HuH-7.5 (cell line): ENCODE data around the gene TMEM44.
"Not testable (repeated sequence)": the region's sequence is repeated elsewhere in the genome, so short reads cannot be mapped to it uniquely, and the experiment has no call there.

Experiments used
- DNase-seq: peaks from one replicate; pipeline ENCODE4 v3.0.0; 2011; ENCODE audit warnings: low spot score

Gene TMEM44

DNA sequence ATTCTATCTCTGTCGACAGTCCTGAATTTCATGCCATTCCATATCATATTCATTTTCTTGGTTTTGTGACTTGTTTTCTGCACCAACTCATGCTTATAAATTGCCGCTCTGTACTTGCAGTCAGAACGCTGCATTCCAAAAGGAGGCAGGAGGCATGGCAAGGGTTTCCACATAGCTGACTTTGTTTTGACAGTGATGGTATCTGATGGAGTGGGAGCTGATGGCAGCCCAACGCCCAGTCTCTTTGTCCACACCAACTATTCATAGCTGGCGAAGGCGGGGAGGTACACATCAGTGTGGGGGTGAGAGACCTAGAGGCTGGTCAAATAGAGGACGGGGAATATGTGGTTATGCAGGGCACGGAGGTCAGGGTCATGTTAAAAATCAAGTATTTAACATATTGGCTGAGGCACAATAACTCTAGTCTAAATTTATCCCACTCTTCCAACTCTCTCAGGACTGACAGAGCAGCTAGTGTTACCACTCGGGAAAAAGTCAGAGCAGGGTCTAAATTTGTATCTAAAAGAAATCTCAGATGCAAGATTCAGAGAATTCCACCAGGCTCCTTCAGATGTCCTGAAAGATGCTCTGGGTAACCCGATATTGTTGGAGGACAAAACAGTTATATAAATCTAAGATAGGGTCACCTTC, 78.6 kb downstream of the TMEM44 start:
- DNase-seq: no peak

DNA sequence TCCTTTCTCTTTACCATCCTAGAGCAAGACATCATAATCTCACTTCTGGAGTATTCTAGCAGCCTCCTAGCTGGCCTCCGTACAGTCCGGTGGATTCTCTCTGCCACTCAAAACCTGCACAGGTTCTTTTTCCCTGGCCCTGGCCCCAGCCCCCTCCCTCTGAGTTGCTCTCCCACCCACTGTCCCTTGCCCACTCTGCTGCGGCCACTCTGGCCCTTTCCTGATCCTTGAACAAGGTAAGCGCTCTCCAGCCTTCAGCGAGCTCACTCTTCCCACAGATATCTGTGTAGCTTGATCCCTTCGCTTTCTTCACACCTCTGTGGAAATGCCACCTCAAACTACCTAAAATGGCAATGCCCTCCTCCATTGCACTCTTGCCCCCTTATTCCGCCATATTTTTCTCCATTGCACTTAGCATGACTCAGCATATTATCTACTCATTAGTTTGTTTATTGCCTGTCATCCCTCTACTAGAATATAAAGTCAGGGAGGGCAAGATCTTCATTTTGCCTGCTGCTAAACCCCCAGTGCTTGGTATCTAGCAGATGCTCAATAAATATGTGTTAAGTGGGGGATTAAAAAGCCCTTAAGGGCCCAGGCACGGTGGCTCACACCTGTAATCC, 80.8 kb downstream of the TMEM44 start:
- no peak for DNase-seq

DNA sequence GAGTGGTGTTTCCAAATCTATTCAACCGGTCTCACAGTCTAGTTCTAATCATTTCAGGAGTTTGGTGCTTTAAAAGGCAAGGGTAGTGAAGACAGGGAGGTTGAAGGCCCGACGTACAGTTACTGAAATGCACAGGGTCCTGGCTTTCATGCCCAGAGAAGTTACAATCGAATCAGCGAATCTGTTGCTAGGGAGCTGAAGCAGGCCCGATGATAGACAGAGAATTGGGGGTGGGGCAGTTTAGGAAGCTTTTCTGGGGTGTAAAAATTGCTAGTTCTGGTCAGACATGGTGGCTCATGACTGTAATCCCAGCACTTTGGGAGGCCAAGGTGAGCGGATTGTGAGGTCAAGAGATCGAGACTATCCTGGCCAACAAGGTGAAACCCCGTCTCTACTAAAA, 83.4 kb downstream of the TMEM44 start:
- no peak for DNase-seq

DNA sequence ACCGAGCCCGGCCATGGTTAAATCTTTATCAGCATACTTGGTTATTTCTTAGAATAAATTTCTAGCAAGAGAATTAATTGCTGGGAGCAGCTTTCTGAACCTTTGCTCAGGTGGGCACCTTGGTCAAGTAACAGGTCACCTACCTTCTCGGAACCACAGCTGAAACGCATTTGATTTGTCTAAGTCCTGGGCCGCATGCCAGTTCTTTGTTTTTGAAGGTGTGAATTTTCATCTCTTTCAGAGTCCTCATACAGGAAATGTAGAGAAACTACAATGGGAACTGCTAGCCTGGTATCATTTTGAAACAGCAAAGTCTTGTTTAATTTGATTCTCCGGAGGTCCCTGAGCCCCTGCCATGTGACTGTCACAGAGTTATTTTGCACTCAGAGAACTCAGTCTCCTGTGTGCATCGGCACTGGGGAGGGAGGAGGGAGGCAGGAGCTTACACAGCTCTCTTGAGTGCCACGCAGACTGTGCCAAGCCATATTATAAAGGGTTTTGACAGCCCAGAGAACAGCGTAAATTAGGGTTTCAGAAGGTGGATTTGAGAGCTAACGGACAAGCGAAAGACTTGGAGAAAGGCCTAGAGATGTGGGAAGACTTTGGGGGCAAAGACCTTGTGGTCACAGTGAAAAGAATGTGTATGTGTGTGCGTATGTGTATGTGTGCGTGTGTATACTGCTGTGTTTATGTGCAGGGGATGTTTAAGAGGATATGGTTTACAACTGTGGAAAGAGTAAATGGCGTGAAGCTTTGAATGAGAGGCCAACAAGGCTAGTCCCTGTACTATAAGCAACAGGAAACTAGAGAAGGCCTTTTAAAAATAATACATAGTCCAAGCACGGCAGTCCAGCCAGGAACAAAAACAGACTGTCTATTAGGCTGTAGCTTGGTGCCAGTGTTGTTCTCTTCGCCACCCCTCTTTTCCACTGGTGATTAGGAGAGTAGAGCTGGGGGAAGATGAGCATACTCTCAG, 84.6 kb downstream of the TMEM44 start:
- no peak for DNase-seq

DNA sequence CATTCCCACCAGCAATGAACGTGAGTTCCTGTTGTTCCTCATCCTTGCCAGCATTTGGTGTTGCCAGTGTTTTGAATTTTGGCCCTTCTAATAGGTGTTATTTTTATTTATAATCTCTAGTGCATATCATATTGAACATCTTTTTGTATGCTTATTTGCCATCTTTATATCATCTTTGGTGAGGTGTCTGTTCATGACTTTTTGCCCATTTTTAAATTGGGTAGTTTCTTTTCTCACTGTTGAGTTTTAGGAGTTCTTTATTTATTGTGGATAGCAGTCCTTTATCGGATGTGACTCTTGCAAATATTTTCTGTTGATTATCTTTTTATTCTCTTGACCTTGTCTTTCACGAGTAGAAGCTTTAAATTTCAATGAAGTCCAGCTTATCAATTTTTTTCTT, 86.2 kb downstream of the TMEM44 start:
- DNase-seq: no peak

GRCh38 chr3:194545538-194545937, 87.7 kb downstream of the TMEM44 start:
- not testable (repeated sequence) for DNase-seq

GRCh38 chr3:194543550-194543949, 89.7 kb downstream of the TMEM44 start:
- DNase-seq: no peak

DNA sequence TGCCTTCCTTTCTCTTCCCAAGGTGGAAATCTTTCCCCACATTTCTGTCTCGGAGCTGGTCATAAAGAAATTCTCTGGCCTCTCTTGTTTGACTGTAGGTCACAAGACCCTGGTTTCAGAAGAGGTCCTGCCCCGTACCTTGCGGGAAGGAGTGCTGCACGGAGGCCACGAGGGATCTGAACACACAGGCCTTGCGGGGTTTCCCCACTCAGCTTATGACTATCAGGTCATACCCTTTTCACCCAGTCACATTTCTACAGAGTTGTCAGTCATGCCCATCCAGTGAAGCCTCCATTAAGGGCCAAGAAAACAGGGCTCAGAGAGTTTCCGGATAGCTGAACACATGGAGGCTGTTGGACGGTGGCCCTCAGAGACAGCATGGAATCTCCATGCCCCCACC, 91.7 kb downstream of the TMEM44 start:
- no peak for DNase-seq

DNA sequence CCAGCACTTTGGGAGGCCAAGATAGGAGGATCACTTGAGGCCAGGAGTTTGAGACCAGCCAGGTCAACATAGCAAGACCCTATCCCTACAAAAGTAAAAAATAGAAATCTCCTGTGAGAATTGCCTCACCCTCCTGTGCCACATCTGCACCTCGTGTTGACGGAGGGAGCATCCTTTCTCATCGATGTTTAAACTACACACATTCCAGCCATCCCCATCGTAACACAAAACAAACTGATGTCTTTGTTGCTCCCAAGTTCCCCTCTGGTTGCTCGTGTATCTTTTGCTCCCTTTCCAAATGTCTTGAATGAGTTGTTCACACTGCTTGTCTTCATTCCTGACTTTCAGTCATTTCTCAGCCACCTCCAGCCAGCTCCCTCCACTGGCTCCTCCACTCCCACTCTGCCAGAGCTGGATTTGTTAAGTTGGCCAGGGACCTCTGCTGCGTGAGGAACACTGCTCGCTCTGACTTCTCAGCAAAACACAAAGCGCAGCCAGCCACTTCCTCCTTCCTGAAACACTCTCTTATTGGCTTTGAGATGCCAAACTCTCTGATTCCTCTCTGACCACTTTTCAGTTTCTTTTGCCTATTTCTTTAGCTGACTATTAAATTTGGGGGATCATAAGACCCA, 92.8 kb downstream of the TMEM44 start:
- no peak for DNase-seq

DNA sequence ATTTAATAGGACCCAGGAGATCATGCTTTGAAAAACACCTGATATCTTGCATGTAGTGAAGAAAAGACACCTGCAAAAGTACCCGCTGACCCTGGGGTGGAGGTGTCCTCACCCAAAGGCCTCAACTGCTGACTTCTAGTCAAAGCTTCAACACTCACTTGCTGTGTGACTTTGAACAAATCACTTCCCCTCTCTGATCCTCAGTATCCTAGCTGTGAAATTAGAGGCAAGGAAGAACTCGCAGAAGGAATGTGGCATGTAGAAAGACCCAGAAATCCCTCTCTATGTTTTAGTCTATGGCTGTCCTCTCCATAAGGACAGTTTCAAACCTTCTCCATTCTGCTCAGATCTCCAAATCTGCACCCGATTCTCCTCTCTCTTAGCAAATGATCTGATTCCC, 93.7 kb downstream of the TMEM44 start:
- no peak for DNase-seq

GRCh38 chr3:194537732-194538247, 95.4 kb downstream of the TMEM44 start:
- no peak for DNase-seq
